Measurements from ENCODE around the gene FBXO47.
A peak's percentile ranks its signal among the peaks of the same experiment; 100 is the strongest.

FBXO47 gene

DNA sequence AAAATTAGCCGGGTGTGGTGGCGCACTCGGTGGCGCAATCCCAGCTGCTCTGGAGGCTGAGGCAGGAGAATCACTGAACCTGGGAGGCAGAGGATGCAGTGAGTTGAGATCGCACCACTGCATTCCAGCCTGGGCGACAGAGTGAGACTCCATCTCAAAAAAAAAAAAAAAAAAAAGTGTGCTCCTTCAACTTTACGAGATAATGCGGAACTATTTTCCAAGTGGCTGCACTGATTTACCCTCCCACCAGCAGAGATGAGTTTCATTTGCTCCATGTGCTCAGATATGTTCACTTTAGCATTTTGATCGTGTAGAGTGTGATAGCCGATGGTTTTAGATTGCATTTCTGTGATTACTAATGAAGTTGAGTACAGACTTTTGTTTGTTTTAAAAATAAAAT, 61.8 kb downstream of the FBXO47 start:
- no peak for DNase-seq (ENCODE audit: low read depth in 2 of 2)

DNA sequence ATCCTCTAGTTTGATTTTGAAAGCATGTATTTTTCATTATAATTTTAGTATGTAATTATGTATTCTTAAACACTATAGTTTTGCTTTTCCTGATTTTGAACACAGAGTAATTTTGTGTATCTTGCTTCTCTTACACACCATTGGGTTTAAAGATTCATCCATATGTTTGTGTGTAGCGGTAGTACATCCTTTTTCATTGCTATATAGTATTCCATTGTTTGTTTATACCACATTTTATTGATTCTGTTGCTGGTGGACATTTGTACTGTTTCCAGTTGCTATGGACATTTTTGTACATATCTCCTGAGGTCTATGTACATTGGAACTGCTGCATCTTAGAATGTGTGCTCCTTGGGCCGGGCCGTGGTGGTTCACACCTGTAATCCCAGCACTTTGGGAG, 62.3 kb downstream of the FBXO47 start:
- DNase-seq (ENCODE audit: low read depth in 2 of 2) = no peak

DNA sequence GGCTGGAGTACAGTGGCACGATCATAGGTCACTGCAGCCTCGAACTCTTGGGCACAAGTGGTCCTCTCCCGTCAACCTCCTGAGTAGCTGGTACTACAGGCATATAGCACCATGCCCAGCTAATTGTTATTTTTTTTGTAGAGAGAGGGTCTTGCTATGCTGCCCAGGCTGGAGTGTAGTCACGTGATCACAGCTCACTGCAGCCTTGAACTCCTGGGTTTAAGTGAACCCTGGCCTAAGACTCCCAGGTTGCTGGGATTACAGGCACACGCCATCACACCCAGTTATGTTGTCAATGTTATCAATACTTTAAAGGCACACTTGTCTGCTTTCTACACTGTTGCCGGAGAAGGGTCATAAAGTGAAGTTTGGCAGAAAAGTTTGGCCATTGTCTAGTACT, 63.8 kb downstream of the FBXO47 start:
- no peak for DNase-seq (ENCODE audit: low read depth in 2 of 2)

DNA sequence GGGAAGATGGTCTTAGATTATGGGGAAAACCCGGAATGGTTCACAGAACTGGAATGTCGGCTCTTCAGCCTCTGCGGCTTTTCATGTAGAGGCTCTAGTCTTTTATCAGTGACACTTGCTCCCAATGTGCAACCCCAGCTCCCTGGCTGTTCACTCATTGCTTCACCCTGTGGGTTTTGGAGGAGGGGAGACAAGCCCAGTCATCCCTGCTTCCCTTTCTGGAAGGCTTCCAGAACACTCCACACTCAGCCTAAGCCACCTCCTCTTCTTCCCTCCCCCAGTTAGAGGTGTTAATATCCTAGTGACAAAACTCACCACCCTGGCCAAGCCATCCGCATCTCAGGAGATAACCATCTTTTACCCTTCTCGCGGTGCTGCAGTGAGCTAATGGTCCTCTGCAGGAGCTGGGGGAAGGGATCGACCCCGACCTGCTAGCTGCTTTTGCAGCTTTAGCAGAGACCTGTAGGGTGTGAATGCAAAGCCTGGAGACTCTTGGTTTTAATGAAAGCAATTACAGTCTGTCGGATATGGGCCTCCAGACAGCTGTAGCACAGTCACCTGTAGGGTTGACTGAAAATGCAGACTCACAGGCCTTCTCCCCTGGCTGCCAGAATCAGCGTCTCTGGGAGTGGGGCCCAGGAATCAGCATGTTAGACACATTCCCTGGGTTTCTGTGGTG, 66.1 kb downstream of the FBXO47 start:
- DNase-seq (ENCODE audit: low read depth in 2 of 2) = no peak

DNA sequence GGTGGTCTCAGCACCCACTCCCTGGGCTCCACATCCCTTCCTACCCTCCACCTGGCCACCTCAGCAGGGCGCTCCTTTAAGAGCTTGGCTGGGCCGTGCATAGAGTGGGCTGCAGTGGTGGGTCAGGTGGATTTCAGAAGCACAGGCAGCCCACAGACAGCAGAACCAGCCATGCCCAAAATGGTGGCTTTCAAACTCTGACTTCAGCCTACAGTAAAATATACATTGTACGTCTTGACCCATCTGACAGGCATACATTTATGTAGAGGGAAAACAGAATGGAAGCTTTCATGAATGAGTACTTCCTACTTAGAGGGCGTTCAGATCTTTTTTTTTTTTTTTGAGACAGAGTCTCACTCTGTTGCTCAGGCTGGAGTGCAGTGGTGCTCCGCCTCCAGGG, 67.8 kb downstream of the FBXO47 start:
- no peak for DNase-seq (ENCODE audit: low read depth in 2 of 2)

DNA sequence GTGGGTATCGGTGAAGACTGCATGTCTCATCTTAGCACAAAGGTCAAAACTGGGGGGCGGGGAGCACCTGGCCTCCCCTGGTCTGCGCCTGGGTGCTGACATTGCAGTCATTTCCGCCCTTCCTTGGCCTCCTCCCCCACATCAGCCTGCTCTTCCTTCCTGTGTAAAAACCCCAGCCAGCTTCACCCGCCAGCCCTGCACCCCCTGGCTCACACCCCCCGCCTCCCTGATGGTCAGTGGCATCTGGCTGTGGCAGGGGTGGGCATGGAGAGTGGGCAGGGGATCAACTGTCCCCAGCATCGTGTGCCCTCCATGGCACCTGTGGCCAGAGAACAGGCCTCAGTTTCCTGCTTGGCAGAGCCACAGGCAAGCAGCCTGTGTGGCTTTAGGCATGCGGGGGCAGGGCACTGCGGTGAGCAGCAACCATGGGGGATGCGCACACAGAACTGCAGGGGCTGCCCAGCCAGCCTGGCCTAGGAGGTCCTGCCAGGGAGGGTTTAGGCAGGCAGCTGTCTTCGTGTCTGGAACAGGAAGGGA, 68.3 kb downstream of the FBXO47 start:
- peak; percentile 55 to 58 for DNase-seq (ENCODE audit: low read depth in 2 of 2)

DNA sequence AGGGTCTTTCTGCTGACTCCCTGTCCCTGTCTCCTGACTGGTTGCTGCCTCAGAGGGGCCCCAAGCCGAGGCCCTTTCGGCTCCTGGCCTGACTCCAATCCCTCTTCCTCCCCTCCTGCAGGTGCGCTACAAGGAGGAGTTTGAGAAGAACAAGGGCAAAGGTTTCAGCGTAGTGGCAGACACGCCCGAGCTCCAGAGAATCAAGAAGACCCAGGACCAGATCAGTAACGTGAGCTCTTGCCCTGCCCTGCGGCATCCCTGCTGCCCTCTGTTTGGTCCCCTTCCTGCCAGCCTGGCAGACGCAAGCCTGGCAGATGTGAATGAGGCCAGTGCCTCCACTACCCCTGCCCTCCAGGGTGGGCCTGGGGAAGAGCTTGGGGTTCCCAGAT, 68.9 kb downstream of the FBXO47 start:
- no peak for DNase-seq (ENCODE audit: low read depth in 2 of 2)

DNA sequence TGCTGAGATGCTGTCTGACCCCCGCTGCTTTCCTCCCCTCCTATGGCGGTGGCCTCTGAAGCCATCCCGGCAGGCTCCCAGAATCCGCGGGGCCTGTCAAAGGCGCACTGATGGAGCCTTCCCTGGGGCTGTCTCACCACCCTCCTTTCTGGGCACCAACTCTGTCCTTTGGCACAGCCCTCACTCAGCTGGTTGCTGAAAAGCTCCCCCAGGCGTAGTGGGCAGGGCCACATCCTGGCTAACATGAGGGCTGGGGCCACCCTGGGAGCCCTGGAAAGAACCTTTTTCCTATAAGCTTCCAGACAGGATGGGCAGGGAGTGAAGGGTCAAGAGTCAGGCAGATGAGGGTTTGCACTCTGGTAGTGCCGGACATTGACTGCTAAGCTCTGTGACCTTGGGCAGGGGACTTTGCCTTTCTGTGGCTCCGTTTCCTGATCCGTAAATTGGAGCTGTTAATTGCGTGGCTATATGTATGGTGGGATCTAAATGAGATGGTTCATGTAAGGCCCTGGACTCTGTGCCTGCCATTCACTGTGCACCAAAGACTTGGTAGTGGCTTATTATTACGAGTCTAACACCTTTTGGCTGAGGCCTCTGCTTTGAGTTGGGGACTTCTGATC, 69.4 kb downstream of the FBXO47 start:
- no peak for DNase-seq (ENCODE audit: low read depth in 2 of 2)

DNA sequence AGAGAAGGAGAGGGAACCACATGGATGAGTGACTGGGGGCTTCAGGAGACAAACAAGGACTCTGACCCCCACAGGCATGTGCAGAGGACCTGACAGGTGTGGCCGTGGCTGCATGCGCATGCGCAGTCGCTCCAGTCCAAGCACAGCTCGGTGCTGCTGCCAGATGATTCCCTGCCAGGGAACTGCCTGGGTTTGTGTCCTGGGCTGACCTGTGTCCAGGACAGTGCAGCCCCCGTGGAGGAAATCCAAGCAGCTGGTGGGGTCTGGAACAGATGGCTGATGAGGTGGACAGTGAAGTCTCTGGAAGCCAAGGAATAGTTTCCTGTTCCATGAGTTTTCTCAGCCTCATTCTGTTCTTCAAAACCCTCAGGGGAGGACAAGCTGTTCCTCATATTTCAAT, 70.0 kb downstream of the FBXO47 start:
- no peak for DNase-seq (ENCODE audit: low read depth in 2 of 2)

DNA sequence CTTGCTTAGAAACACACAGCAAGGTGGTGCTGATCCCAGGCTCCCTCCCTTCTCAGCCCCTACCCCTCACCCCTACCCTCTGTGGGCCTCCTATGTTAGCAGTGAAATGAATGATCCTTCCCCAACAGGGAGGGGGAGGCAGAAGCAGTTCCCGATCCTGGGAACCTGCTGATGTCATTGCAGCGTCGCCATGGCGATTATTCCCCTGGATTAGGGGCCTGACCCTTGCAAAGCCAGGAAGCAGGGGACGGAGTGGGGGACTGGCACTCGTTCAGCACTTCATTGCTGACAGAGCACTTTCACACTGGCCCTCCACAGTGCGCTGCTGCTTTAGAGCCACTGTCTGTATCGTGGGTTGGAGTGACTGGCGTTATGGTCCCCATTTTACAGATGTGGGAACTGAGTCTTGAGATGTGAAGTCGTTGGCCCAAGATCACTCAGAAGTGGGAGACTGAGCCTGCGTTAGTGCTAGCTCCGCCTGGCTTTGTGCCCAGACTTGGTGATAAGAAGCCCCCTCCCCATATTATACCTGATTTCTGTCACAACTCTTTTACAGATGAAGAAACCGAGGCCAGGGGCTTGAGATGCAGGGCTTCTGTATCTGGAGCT, 70.8 kb downstream of the FBXO47 start:
- no peak for DNase-seq (ENCODE audit: low read depth in 2 of 2)

DNA sequence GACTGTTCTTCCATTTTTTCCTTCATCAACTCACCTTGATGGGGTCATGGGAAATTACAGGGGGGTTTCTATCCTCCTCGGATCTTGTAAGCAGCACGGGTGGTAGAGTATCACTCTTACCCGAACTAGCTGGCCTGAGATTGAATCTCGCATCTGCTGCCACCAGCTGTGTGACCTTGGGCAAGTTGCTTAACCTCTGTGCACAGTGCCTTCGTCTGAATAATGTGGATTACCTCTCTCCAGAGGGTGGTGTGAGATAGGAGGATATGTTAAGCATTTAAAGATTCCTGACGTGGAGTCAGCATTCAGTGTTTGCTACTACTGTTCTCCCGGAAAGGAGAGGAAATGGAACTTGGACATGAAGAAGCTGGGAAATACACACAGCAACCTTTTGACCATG, 72.9 kb downstream of the FBXO47 start:
- DNase-seq (ENCODE audit: low read depth in 2 of 2) = no peak

DNA sequence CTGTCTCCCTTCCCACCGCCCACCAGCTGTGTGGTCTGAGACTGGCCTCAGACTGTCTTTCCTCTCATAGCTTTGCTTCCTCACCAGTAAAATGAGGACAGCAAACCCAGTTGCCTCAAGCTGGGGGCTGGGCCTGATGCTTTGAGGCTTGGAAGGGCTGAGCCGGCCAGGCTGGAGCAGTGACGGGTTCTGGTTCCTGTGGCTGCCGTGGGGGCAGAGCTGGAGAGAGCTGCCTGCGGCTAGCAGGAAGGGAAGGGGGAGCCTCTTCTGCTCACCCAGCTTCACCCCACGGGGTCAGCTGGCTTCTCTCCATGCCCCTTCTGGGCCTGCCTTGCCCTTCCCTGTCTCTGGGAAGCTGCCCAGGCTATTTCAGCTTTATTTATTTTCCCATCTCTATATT, 73.6 kb downstream of the FBXO47 start:
- DNase-seq (ENCODE audit: low read depth in 2 of 2) = no peak

DNA sequence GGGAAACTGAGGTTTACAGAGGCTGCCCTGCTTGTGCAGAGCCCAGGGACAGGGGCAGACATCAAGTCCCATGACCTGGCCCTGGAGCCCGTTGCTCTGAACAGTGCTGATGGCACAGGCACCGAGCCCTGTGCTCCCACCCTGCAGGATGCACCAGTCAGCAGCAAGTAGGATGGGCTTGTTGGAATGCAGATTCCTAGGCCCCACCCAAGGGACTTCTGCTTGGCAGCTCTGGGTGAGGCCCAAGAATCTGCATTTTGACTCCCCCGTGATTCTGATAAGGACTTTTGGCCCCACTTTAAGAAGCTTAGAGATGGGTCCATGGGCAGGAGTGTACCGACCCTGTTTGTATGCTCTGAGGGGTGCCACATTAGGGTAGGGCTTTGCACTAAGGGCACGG, 74.1 kb downstream of the FBXO47 start:
- DNase-seq (ENCODE audit: low read depth in 2 of 2) = no peak

DNA sequence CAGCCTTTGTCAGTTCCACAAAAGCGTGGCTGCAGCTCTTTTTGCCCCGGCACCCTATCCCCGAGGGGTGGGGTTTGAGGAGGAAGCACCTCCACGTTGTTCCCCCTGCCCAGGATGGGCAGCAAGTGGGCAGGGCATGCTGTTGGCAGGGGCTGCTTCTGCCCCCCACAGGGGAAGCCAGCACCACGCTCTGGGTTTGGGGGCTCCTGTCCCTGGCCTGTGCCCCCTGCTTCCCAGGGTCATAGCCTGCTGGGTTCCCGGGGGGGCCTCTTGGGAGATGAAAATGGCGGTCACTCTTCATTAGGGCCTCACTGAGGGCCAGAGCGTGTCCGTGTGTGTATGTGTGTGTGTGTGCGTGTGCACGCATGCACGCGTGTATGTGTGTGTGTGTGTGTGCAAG, 74.6 kb downstream of the FBXO47 start:
- no peak for DNase-seq (ENCODE audit: low read depth in 2 of 2)

DNA sequence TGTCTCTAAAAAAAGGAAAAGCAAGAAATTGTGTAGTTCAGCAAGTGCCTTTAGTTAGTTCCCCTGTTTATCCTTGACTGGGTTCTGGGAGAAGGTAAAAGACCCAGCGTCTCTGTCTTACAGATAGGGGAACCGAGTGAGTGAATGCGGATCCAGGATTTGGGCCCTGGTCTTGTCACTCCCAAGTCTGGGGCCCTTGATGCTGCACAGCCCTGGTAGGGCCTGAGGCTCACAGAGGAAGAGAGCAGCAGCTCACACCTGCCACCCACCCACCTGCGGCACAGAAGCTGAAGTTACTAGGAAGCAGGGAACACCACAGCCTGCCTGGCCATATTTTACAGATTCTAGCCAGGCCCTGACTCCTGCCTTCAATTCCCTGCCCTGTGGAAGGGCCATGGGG, 75.1 kb downstream of the FBXO47 start:
- DNase-seq (ENCODE audit: low read depth in 2 of 2) = no peak

DNA sequence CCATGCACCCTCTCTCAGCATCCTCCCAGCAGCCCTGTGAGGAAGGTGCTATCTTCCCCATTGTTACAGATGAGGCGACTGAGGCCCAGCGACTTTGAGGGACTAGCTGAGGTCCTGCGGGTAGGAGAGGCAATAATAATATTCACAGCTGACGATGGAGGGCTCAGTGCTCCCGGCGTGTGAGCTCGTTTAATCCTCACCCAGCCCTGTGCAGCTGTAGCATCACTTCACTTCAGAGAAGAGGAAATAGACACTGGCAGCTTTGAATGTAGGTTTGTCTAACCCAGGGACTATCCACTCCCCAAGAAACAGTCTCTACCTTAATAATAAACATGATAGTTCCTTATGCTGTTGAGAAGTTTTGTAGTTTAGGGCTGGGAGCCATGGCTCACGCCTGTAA, 75.8 kb downstream of the FBXO47 start:
- no peak for DNase-seq (ENCODE audit: low read depth in 2 of 2)

DNA sequence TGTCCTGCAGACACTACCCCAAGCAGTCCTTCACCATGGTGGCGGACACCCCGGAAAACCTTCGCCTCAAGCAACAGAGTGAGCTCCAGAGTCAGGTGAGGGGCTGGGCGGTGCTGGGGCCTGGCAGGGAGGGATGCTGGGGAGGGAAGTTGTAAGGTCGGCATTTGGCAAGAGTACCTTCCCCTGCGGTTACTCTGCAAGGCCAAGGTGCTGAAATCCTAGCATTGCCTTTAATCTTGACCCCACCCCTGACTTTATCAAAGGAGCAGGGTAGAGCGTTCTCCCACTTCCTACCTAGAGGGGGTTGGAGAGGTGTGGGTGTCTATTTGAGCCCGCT, 76.8 kb downstream of the FBXO47 start:
- no peak for DNase-seq (ENCODE audit: low read depth in 2 of 2)

DNA sequence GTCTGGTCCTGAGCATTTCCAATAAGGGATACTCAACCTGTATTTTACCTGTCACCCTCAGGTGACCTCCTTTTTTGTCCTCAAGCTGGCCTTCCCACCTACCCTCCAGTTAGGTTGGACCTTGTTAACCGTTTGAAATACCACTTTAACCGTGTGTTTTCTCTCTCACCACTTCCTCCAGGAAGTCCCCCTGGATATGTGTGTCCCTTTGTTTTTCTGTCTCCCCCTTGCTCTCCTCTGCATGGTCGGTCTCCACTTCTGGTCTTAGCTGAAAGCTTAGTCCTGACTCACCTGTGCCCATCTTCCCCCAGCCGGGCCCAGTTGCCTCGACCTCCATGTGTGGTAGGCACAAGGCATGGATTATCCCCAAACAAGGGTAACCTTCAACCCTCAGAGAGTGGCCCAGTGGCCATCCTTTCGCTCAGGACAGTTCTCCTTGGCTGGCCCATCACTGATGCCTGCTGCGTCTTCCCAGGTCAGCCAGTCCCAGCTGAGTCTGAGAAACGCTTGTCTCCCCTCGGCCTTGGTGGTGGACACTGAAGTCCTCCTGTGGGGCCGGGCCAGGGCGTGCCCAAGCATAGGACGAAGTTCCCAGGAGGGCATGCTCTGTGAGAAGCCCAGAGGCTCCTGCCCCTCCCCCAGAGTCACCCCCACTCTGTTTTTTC, 77.3 kb downstream of the FBXO47 start:
- DNase-seq (ENCODE audit: low read depth in 2 of 2) = no peak

DNA sequence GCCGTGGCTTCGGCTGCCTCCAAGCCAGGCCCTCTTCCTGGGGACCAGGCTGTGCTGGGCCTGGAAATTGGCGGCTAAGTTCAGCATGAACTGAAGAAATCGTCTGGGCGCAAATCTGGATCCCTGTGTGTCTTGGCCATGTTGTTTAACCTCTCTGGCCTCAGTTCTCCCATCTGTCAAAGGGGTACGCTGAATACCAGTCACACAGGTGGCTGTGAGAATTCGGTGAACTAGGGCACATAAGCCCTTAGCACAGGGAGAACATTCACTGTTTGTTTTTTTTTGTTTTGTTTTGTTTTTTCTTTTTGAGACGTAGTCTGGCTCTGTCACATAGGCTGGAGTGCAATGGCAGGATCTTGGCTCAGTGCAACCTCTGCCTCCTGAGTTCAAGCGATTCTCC, 78.4 kb downstream of the FBXO47 start:
- DNase-seq (ENCODE audit: low read depth in 2 of 2) = no peak

DNA sequence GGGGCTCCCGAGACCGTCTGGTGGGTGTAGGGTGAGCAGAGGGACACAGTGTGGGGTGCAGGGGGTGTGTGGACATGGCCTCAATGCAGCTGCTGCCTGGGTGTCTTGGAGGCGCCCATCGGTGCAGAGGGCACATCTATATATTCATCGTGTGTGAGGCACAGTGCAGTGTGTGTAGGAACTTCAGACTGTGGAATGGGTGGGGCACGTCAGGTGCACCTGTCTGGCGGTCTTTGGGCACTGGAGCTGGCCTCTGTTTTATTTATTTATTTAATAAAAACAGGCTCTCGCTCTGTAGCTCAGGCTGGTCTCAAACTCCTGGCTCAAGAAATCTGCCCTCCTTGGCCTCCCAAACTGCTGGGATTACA, 80.6 kb downstream of the FBXO47 start:
- DNase-seq (ENCODE audit: low read depth in 2 of 2) = no peak
